K562 (cell line): ENCODE measurements around the gene C1orf116. TPM values are rescaled to one million over a fixed set of nuclear protein-coding genes. Genes with fewer than 3 reads are reported as not detected.

ENCODE experiments used
- ADNP ChIP-seq: fragments of 200-800 bp; sonication (Bioruptor generic); IDR thresholded peaks from 2 replicates; pipeline ENCODE4 v1.6.1; 2016; ENCODE audit warnings: missing genetic modification characterization, missing compliant biosample characterization
- CSDE1 ChIP-seq, 2 experiments: fragments of 450-650 bp; IDR thresholded peaks; 2 replicates each; pipeline ENCODE4 v1.6.1; 2016; ENCODE audit warnings: mild to moderate bottlenecking in 1 of 2
- ETV6 ChIP-seq, 3 experiments: fragments of 150-350 bp in 1 of 3; sonication (generic) in 1 of 3; formaldehyde crosslinking in 1 of 3; IDR thresholded peaks; 2 replicates each; pipeline versions ENCODE4 v1.6.1 to v1.8.0; 2014 to 2022; ENCODE audit warnings: borderline replicate concordance in 2 of 3, low read depth in 2 of 3, antibody characterized with exemption in 1 of 3, low read length in 1 of 3, mild to moderate bottlenecking in 1 of 3, missing genetic modification reagents in 1 of 3
- FOXA3 ChIP-seq, 2 experiments: fragments of 450-650 bp in 1 of 2; sonication (generic) in 1 of 2; formaldehyde crosslinking; IDR thresholded peaks in 1 of 2; conservative IDR thresholded peaks in 1 of 2; 2 replicates each; pipeline versions ENCODE4 v1.4.0 to v1.8.0; 2020 to 2022; ENCODE audit warnings: mild to moderate bottlenecking in 2 of 2, missing genetic modification reagents in 1 of 2
- PHB2 ChIP-seq: fragments of 450-650 bp; IDR thresholded peaks from 2 replicates; pipeline ENCODE4 v1.6.1; 2017; ENCODE audit warnings: low read depth
- RBM25 ChIP-seq: fragments of 200-400 bp; formaldehyde crosslinking; IDR thresholded peaks from 2 replicates; pipeline ENCODE4 v1.6.1; 2018; ENCODE audit warnings: low read length, low read depth, moderate library complexity; ENCODE audit not compliant: severe bottlenecking
- SAP30 ChIP-seq: fragments of 200-600 bp; sonication (generic); IDR thresholded peaks from 2 replicates; pipeline ENCODE4 v1.6.1; 2012; ENCODE audit warnings: borderline replicate concordance, low read depth, mild to moderate bottlenecking, moderate library complexity, low read length, control low read depth, inconsistent platforms; ENCODE audit not compliant: insufficient read depth, poor library complexity, severe bottlenecking
- TRIM24 ChIP-seq, 2 experiments: fragments of 450-650 bp; IDR thresholded peaks; 2 replicates each; pipeline ENCODE4 v1.6.1; 2016
- polyA plus RNA-seq, 8 experiments: library from polyadenylated mRNA; depleted of rRNA in 4 of 8; stranded (reverse) in 5 of 8; unstranded in 3 of 8; fragments of >200 nt; fragmentation: Nextera tagmentation in 2 of 8; fragmentation: Illumina TruSeq in 1 of 8; extraction: Ambion mirVana in 2 of 8; extraction: Trizol in 1 of 8; gene quantifications; 2 replicates each; pipeline versions ENCODE4 v1.2.1 to v1.2.3, GENCODE V29; 2011 to 2014; ENCODE audit warnings: inconsistent platforms in 1 of 8, missing spikeins in 1 of 8
- total RNA-seq, 7 experiments: library from RNA; depleted of rRNA in 6 of 7; stranded (reverse); fragments of >200 nt in 6 of 7; fragmentation: Illumina TruSeq in 2 of 7; extraction: Trizol in 2 of 7; gene quantifications; 2 replicates each; pipeline versions ENCODE4 v1.2.1 to v1.2.3, GENCODE V29; 2011 to 2021; ENCODE audit warnings: low replicate concordance in 1 of 7
- TF ChIP-seq, protein P1 (sequence below): fragments of 450-650 bp; IDR thresholded peaks from 2 replicates; pipeline ENCODE4 v1.6.1; 2017; ENCODE audit warnings: antibody characterized with exemption, mild to moderate bottlenecking
- TF ChIP-seq, protein P2 (sequence below), 2 experiments: fragments of 450-650 bp; formaldehyde crosslinking in 1 of 2; IDR thresholded peaks; 2 replicates each; pipeline versions ENCODE4 v1.4.0 to v1.6.1; 2014 to 2020; ENCODE audit warnings: mild to moderate bottlenecking in 2 of 2, borderline replicate concordance in 1 of 2, low read depth in 1 of 2
- TF ChIP-seq, protein P3 (sequence below): fragments of 450-650 bp; formaldehyde crosslinking; IDR thresholded peaks from 2 replicates; pipeline ENCODE4 v1.4.0; 2020; ENCODE audit warnings: mild to moderate bottlenecking

Gene C1orf116
- total and polyA plus RNA-seq, 9 of the 15 experiments (the other 6 are each of a cell fraction or from before 2014, with no cell fraction given), result 0.62 to 3.0 (median 0.95) TPM

DNA sequence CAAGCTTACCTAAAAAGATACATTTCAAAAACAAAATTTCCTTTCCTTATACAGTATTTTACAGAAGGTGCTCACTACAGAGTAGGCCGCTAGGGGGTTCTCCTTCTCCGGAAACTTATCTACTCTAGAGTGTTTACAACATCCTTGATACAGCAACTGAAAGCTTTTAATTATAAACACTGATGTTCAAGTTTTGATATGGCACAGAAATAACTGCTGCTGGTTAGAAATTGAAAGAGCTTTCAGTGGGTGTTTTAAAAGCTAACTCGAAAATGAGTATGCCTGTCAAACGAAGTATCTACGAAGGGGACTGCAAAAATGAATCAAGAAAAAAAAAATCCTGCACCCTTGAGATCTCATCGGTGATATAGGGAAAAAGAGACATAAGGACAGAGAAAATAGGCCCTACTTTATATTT is 17.4 kb upstream of the C1orf116 start (continued):
- TF ChIP-seq ETV6 (IDR thresholded peaks at IDR 0.05; ENCODE audit: borderline replicate concordance in 1 of 2, low read depth in 2 of 2, low read length in 1 of 2) (no peak), ETV6 (CRISPR knock-in tag; IDR thresholded peaks at IDR 0.05; ENCODE audit: borderline replicate concordance) (no peak), FOXA3 (CRISPR knock-in tag; conservative IDR thresholded peaks at IDR 0.05 in 1 of 2, IDR thresholded peaks at IDR 0.05 in 1 of 2) (peak in 1 of 2 experiments; percentile 64; a peak in 2 of 4 replicates), ADNP (tag) (no peak), SAP30 (no peak), TRIM24 (IDR thresholded peaks at IDR 0.05) (no peak), RBM25 (no peak), CSDE1 (IDR thresholded peaks at IDR 0.05) (0 out of 4 replicates have a peak, but pooled peaks of 1 of the 2 experiments have one; percentile 42), PHB2 (no peak)
- TF ChIP-seq, protein P1, sequence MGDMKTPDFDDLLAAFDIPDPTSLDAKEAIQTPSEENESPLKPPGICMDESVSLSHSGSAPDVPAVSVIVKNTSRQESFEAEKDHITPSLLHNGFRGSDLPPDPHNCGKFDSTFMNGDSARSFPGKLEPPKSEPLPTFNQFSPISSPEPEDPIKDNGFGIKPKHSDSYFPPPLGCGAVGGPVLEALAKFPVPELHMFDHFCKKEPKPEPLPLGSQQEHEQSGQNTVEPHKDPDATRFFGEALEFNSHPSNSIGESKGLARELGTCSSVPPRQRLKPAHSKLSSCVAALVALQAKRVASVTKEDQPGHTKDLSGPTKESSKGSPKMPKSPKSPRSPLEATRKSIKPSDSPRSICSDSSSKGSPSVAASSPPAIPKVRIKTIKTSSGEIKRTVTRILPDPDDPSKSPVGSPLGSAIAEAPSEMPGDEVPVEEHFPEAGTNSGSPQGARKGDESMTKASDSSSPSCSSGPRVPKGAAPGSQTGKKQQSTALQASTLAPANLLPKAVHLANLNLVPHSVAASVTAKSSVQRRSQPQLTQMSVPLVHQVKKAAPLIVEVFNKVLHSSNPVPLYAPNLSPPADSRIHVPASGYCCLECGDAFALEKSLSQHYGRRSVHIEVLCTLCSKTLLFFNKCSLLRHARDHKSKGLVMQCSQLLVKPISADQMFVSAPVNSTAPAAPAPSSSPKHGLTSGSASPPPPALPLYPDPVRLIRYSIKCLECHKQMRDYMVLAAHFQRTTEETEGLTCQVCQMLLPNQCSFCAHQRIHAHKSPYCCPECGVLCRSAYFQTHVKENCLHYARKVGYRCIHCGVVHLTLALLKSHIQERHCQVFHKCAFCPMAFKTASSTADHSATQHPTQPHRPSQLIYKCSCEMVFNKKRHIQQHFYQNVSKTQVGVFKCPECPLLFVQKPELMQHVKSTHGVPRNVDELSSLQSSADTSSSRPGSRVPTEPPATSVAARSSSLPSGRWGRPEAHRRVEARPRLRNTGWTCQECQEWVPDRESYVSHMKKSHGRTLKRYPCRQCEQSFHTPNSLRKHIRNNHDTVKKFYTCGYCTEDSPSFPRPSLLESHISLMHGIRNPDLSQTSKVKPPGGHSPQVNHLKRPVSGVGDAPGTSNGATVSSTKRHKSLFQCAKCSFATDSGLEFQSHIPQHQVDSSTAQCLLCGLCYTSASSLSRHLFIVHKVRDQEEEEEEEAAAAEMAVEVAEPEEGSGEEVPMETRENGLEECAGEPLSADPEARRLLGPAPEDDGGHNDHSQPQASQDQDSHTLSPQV, result peak; percentile 55
- TF ChIP-seq, protein P2, sequence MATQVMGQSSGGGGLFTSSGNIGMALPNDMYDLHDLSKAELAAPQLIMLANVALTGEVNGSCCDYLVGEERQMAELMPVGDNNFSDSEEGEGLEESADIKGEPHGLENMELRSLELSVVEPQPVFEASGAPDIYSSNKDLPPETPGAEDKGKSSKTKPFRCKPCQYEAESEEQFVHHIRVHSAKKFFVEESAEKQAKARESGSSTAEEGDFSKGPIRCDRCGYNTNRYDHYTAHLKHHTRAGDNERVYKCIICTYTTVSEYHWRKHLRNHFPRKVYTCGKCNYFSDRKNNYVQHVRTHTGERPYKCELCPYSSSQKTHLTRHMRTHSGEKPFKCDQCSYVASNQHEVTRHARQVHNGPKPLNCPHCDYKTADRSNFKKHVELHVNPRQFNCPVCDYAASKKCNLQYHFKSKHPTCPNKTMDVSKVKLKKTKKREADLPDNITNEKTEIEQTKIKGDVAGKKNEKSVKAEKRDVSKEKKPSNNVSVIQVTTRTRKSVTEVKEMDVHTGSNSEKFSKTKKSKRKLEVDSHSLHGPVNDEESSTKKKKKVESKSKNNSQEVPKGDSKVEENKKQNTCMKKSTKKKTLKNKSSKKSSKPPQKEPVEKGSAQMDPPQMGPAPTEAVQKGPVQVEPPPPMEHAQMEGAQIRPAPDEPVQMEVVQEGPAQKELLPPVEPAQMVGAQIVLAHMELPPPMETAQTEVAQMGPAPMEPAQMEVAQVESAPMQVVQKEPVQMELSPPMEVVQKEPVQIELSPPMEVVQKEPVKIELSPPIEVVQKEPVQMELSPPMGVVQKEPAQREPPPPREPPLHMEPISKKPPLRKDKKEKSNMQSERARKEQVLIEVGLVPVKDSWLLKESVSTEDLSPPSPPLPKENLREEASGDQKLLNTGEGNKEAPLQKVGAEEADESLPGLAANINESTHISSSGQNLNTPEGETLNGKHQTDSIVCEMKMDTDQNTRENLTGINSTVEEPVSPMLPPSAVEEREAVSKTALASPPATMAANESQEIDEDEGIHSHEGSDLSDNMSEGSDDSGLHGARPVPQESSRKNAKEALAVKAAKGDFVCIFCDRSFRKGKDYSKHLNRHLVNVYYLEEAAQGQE (IDR thresholded peaks at IDR 0.05; ENCODE audit: borderline replicate concordance), result peak; percentile 61
- TF ChIP-seq, protein P2 (CRISPR knock-in tag; IDR thresholded peaks at IDR 0.05; ENCODE audit: low read depth), result no peak
- TF ChIP-seq, protein P3, sequence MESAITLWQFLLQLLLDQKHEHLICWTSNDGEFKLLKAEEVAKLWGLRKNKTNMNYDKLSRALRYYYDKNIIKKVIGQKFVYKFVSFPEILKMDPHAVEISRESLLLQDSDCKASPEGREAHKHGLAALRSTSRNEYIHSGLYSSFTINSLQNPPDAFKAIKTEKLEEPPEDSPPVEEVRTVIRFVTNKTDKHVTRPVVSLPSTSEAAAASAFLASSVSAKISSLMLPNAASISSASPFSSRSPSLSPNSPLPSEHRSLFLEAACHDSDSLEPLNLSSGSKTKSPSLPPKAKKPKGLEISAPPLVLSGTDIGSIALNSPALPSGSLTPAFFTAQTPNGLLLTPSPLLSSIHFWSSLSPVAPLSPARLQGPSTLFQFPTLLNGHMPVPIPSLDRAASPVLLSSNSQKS, result peak; percentile 52; the same call in 1 of the 2 replicates
